Mesodermal cell (in vitro differentiated cells): ENCODE results near the gene TNFRSF12A.
A peak's percentile ranks its signal among the peaks of the same experiment; 100 is the strongest.

Experiments
- H3K27ac ChIP-seq: 2 replicates; pipeline ENCODE4 v1.7.0; 2013; ENCODE audit warnings: mild to moderate bottlenecking, low read depth, low read length, moderate library complexity; ENCODE audit not compliant: severe bottlenecking
- H3K36me3 ChIP-seq: 2 replicates; pipeline ENCODE4 v1.7.1; 2013; ENCODE audit warnings: mild to moderate bottlenecking, low read length, moderate library complexity; ENCODE audit not compliant: control insufficient read depth, insufficient read depth
- H3K4me1 ChIP-seq: one replicate; pipeline ENCODE4 v1.7.1; 2013; ENCODE audit warnings: mild to moderate bottlenecking, low read length; ENCODE audit not compliant: insufficient read depth, control insufficient read depth, poor library complexity, severe bottlenecking
- H3K4me3 ChIP-seq: 2 replicates; pipeline ENCODE4 v1.7.0; 2013; ENCODE audit warnings: low read length, control low read depth, mild to moderate bottlenecking; ENCODE audit not compliant: insufficient read depth, poor library complexity, severe bottlenecking; ENCODE audit errors: extremely low read depth
- H3K9me3 ChIP-seq: 2 replicates; pipeline ENCODE4 v1.7.1; 2013; ENCODE audit warnings: mild to moderate bottlenecking, low read length, moderate library complexity; ENCODE audit not compliant: control insufficient read depth
- WGBS, 2 experiments: methylation state at CpG; one replicate each; pipeline ENCODE4 v1.1.5; 2013; ENCODE audit warnings: missing lambda C conversion rate in 2 of 2; ENCODE audit not compliant: insufficient coverage in 2 of 2; 5-methylcytosine and 5-hydroxymethylcytosine counted together

The TNFRSF12A gene

GRCh38 chr16:3038896-3039295 lies 18.7 kb downstream of the TNFRSF12A start:
- WGBS, 2 experiments = 83 to 87% methylated on average over 4 to 5 of the region's 5 CpGs
- H3K4me3 ChIP-seq = no peak overlapping the region
- no peaks in the 10 kb centered on the region for H3K4me1 ChIP-seq
- no peaks in the 10 kb centered on the region for H3K9me3 ChIP-seq
- no peaks in the 10 kb centered on the region for H3K36me3 ChIP-seq
- H3K27ac ChIP-seq = no peak overlapping the region

DNA sequence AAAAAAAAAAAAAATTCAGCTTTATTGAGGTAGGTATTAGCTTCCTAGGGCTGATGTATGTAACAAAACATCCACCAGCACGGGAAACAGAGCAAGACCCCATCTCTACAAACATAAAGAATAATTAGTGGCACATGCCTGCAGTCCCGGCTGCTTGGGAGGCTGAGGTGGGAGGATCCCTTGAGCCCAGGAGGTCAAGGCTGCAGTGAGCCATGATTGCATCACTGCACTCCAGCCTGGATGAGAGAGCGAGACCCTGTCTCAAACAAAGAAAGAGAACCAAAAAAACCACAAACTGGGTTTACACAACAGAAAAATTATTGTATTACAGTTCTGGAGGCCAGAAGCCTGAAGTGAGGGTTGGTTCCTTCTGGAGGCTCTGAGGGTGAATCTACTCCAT lies 22.2 kb downstream of the TNFRSF12A start:
- Histone ChIP-seq H3K36me3 (no peaks in the 10 kb centered on the region), H3K27ac (no peak overlapping the region), H3K4me3 (no peak overlapping the region), H3K9me3 (no peaks in the 10 kb centered on the region), H3K4me1 (no peaks in the 10 kb centered on the region)
- 100% methylated on average over 1 of the region's 3 CpGs; no CpG with 5 or more reads in 1 of the 2 experiments for WGBS, 2 experiments

GRCh38 chr16:3044708-3045107 lies 24.5 kb downstream of the TNFRSF12A start:
- WGBS, 2 experiments = 94 to 96% methylated on average over 4 to 5 of the region's 6 CpGs
- H3K36me3 ChIP-seq = no peaks in the 10 kb centered on the region
- no peaks in the 10 kb centered on the region for H3K9me3 ChIP-seq
- H3K27ac ChIP-seq = no peak overlapping the region
- H3K4me1 ChIP-seq = no peaks in the 10 kb centered on the region
- H3K4me3 ChIP-seq = no peak overlapping the region

DNA sequence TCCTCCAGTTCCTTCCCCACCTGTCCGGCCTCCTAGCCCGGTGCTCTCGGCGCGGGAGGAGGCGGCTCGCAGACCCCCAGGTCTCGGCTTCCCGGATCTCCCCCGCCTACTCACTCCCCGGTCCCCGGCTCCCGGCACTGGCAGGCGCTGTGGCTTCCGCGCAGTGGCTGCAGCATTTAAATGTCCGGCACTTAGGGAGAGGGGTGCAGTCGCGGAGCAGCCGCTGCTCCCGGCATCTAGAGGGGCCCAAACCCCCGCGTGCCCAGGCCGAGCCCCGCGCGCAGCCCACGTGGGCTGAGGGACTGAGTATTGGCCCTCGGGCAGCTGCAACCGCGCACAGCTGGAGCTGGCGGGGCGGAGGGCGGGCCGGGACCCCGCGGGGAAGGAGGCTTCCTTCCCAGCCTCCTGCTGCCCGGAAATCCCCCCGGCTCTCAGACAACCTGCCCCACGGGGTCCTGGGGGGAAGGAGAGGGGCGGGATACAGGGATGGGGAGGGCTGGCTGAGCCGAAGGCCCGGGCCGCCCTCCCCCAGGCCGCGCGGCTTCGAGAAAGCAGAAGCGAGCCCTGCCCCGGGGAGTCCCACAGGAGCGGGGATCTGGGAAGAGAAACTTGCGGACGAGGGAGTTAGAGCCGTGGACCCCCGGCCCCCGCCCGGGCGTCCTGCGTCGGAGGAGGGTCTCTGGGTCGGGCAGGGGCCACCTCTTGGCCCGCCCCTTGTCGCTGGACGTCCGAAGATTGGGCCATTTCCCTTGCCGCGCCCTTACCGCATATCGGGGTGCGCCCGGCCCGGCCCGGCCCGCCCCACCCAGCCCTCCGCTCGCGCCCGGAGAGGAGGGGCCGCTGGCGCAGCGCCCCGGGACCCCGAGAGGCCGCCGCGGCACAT lies 25.8 kb downstream of the TNFRSF12A start, which contains the start of gene MMP25:
TSS of gene MMP25 (plus strand) at position 804 of the 883 bp plus-strand sequence. CDS start 357 bp downstream, outside the sequence.
- Histone ChIP-seq H3K9me3 (no peaks in the 10 kb centered on the region), H3K36me3 (no peaks in the 10 kb centered on the region), H3K4me3 (peak within 1 kb of the TSS; percentile 51), H3K4me1 (no peaks in the 10 kb centered on the region), H3K27ac (no peak within 1 kb of the TSS)
- 0% methylated on average over 52 to 69 of the region's 86 CpGs for WGBS, 2 experiments

DNA sequence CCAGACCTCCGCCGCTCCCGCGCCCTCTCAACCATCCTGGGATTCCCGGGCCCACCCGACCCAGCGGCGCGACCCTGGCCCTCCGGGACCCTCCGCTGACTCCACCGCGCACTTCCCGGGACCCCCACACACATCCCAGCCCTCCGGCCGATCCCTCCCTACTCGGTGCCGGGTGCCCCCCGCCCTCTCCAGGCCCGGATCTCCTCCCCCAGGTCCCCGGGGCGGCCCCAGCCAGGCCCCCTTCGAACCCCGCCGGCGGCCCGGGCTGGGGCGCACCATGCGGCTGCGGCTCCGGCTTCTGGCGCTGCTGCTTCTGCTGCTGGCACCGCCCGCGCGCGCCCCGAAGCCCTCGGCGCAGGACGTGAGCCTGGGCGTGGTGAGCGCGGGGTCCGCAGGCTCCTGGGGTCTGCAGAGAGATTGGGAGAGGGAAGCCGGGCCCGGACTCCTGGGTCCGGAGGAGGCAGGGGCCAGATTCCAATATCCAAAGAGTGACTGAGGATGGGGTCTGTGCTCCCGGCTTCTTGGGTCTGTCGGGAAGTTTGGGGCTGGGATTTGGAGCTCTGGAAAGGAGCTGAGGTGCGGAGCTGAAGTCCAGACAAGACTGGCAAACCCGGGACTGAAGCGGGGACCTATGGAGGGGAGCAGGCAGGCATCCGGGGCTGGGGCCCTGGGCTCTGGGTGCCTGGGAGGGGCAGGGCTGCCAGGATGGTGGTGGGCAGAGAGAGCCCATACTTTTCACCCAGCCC lies 26.6 kb downstream of the TNFRSF12A start:
- H3K4me3 ChIP-seq = peak overlapping the region; percentile 51
- no peaks in the 10 kb centered on the region for H3K36me3 ChIP-seq
- H3K4me1 ChIP-seq = no peaks in the 10 kb centered on the region
- no peaks in the 10 kb centered on the region for H3K9me3 ChIP-seq
- H3K27ac ChIP-seq = no peak overlapping the region
- WGBS, 2 experiments = 3 to 5% methylated on average over 27 to 45 of the region's 54 CpGs

- H3K9me3 ChIP-seq = no peaks in the 10 kb centered on the region
- no peak overlapping the region for H3K4me3 ChIP-seq
- 35 to 37% methylated on average over 12 of the region's 13 CpGs for WGBS, 2 experiments
- H3K27ac ChIP-seq = no peak overlapping the region
- H3K36me3 ChIP-seq = no peaks in the 10 kb centered on the region
- no peaks in the 10 kb centered on the region for H3K4me1 ChIP-seq
These were observed 27.2 kb downstream of the TNFRSF12A start for GRCh38 chr16:3047387-3047720.

DNA sequence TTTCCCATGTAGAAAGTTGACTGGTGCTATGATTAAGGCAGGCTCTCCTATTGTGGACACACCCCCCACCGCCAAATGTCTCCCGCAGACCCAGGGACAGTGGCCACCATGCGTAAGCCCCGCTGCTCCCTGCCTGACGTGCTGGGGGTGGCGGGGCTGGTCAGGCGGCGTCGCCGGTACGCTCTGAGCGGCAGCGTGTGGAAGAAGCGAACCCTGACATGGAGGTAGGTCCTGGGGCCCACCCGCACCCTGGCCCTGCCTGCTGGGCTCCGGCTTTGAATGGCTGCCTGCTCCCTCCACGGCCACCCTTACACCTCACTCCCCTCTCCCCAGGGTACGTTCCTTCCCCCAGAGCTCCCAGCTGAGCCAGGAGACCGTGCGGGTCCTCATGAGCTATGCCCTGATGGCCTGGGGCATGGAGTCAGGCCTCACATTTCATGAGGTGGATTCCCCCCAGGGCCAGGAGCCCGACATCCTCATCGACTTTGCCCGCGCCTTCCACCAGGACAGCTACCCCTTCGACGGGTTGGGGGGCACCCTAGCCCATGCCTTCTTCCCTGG lies 29.8 kb downstream of the TNFRSF12A start:
- whole genome bisulfite sequencing, 2 experiments = 91% methylated on average over 19 to 26 of the region's 26 CpGs
- Histone ChIP-seq H3K9me3 (no peaks in the 10 kb centered on the region), H3K36me3 (no peaks in the 10 kb centered on the region), H3K4me1 (no peaks in the 10 kb centered on the region), H3K27ac (no peak overlapping the region), H3K4me3 (no peak overlapping the region)

GRCh38 chr16:3050487-3050886 lies 30.3 kb downstream of the TNFRSF12A start:
- no peaks in the 10 kb centered on the region for H3K36me3 ChIP-seq
- no peaks in the 10 kb centered on the region for H3K4me1 ChIP-seq
- 98 to 100% methylated on average over 2 to 5 of the region's 5 CpGs for WGBS, 2 experiments
- H3K27ac ChIP-seq = no peak overlapping the region
- no peak overlapping the region for H3K4me3 ChIP-seq
- H3K9me3 ChIP-seq = no peaks in the 10 kb centered on the region

- Histone ChIP-seq H3K4me3 (no peak overlapping the region), H3K27ac (no peak overlapping the region), H3K36me3 (no peaks in the 10 kb centered on the region), H3K4me1 (no peaks in the 10 kb centered on the region), H3K9me3 (no peaks in the 10 kb centered on the region)
- WGBS, 2 experiments = 63 to 84% methylated on average over 2 to 3 of the region's 4 CpGs
These were observed 30.8 kb downstream of the TNFRSF12A start for GRCh38 chr16:3051009-3051408.

DNA sequence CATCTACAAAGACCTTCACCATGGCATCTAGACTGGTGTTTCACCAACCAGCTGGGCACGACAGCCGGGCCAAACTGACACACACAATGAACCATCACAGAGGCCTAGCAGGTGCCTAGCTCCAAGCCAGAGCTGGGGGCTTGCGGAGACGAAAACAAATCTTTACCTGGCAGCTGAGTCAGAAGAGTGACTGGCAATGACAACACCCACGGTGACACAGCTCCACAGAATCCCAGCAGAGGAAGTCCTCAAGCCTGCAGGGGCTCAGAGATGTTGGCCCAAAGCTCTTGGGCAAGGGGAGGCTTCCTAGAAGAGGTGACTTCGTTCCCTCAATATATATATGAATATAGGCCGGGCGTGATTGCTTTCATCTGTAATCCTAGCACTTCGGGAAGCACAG lies 31.3 kb downstream of the TNFRSF12A start:
- 79 to 81% methylated on average over 5 to 6 of the region's 9 CpGs for WGBS, 2 experiments
- no peaks in the 10 kb centered on the region for H3K9me3 ChIP-seq
- no peaks in the 10 kb centered on the region for H3K4me1 ChIP-seq
- no peaks in the 10 kb centered on the region for H3K36me3 ChIP-seq
- no peak overlapping the region for H3K4me3 ChIP-seq
- no peak overlapping the region for H3K27ac ChIP-seq
